OCI-M2 (cell line): Measurements from ENCODE around the gene RET.

ENCODE experiments used
- DNase-seq: peaks from one replicate; lab custom pipeline; 2025; ENCODE audit not compliant: unreplicated experiment; lab: John Stamatoyannopoulos, UW

The RET gene

DNA sequence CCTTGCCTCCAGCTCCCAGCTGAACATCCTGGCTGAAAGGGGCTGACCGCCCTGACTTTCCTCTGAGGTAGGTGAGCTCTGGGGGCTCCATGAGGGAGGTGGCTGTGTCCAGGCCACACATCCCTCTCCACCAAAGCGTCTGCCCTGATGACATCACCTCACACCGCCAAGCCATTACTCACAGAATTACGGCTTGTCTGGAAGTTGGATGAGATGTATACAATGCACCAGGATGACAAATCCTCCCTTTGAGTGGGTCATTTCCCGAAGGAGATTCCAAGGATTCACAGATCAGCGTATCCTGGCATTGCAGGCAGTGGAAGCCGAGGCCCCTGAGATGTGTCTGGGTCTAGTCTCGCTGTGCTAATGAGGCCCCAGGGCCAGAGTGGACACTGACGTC is 15.1 kb upstream of the RET start:
- DNase-seq = no peak

DNA sequence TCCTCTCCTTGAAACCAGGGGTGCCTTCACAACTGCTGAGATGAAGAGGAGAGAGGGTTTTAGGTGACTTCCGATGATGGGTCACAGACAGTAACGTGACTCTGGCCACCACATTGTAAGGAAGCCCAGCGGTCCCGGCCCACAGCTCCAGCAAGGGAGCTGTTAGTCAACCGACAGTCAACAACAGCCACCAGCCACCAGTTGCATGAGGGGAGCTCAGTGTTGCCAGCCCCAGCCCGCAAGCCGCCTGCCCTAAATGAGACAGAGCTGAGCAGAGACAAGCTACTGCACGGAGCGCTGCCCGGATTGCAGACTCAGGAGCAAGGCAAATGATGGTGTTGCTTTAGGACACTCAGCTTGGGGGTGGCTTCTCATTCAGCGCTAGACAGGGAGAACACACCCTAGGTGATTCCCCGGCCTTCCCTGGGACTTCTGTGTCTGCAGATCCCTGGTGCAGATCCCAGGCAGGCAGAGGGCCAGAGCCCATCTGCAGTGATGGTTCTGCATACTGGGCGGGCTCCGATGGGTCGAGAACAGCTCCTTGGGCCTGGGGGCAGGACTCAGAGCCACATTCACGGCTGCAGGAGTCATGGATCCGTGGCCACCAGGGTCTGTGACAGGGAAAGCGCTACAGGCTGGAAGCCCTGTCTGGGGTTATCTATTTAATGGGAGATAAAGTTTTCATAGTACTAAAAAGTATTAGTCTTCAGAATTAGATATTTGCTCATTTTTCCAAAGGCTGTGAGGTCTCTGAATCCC is 14.3 kb upstream of the RET start:
- no peak for DNase-seq

DNA sequence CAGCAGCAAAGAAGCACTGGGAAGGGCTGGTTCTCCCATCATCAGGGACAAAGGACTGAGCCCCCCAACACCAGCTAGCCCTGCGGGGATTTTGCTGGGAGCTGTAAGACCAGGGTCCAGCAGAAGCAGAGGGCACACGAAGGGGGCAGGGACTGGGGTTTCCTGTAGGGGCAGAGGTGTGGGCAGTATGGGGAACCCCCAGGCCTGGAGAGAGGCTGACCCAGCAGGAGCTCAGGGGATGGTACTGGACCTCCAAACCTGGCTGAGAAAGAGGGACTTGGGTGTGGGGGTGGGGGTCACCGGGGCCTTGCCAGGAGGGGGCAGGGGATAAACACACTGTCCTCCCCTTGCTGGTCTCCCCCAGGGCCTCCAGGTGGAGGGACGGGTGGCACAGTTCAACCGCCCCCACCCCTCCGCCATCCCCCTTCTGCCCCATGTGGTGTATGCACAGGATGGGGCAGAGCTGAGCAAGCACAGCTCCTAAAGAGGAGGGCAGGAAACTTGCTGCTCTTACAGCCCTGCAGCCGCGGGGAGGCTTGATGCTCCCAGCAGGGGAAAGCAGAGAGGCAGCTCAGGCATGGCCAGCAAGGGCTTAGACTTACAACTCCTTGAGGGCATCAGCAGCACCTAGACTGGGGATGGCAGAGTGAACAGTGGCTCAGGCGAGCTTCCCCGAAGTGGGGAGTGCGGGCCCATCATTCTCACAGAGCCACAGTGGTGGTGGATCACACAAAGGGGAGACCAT is 12.4 kb upstream of the RET start:
- DNase-seq = no peak

DNA sequence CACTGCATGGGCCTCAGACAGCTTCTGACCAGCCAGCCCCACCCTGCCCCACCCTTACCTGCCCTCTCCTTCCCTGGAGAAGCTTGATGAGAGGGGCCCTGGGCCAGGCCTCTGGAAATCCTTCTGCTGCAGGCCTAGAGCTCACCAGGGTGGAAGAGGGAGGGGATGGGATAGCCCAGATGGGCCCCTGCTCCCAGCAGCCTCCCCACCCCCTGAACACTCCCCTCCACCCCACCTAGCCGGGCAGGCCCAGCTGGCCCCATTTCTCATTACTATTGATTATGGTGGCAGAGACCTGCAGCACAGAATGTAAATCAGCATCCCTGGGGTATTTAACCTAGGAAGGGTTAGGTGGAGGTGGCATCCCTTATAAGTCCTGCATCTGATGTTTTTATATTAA is 11.6 kb upstream of the RET start:
- no peak for DNase-seq

DNA sequence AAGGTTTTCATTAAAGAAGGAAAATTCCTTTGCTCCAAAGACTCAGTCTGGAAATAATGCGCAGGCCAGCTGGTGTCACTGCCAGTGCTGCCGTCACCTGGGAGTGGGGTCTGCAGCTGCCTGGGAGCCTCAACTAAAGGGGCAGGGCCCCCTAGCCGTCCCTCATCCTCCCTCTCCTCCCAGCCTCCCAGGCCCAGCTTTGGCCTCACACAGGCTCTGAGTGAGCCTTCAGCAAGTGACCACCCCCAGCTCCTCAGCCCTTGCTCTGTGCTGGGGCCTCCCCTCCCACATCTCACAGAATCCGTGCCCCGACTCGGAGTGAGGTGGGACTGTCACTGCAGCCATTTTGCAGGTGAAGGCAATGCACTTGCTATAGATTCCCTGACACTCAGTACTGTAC is 11.1 kb upstream of the RET start:
- no peak for DNase-seq

DNA sequence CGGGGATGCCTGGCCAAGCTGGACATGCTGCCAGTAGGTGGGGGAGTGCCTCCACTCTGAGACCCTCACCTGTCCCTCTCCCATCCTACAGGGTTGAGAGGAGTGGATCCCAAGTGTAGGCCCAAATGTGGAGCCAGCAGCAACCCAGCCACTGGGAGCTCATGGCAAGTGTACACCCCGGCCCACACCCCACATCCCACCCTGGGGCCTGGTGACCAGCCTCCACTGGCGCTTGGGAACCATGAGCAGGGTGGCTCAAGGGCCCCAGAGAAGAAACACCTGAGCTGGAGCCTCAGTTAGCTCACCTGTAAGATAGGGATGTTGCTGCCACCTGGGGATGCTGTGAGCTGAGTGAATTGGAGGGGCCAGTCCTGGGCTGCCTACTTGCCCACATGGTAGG is 10.4 kb upstream of the RET start:
- no peak for DNase-seq

DNA sequence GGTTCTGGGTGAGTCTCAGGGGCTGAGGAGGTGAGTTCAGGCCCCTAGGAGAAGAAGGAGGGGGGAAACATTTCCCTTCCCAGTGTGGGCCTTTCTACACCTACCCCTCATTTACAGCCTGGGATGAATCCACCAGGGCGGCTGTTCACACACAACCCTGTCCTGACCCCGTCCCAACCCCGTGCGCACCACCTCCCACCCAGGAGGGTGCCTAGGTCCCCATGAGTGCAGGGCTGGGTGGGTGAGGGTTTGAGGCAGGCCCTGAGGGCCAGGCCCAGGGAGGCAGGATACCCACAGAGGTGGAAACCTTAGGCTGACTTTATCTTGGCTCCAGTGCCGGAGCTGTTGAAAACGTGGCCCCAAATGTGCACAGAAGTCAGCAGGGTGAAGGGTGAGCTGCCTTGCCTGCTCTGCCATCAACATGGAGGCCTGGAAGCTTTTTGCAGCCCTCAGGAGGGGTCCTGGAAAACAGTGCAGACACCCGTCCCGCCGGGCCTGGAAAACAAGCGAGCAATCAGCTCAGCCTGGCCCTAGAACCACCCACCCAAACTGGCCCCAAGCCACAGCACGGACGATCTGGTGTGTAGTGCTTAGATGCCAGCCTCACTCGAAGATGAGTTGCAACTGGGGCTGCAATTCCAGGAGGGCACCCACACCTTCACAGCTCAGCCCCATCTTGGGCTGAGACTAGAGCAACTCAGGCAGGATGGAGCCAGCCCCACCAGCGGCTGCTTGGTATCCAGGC is 9.3 kb upstream of the RET start:
- no peak for DNase-seq

DNA sequence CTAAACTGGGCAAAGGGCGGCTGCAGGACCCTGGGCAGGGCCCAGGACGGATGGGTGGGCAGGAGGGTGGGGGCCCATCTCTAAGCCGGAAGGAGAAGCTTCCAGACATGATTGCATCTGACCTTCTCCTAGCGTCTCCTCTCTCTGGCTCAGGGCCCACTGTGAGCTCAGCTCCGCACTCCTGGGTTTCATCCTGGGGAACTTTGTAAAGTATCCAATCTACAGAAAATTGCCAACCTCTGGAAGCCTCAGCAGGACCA is 8.8 kb upstream of the RET start:
- DNase-seq = no peak

DNA sequence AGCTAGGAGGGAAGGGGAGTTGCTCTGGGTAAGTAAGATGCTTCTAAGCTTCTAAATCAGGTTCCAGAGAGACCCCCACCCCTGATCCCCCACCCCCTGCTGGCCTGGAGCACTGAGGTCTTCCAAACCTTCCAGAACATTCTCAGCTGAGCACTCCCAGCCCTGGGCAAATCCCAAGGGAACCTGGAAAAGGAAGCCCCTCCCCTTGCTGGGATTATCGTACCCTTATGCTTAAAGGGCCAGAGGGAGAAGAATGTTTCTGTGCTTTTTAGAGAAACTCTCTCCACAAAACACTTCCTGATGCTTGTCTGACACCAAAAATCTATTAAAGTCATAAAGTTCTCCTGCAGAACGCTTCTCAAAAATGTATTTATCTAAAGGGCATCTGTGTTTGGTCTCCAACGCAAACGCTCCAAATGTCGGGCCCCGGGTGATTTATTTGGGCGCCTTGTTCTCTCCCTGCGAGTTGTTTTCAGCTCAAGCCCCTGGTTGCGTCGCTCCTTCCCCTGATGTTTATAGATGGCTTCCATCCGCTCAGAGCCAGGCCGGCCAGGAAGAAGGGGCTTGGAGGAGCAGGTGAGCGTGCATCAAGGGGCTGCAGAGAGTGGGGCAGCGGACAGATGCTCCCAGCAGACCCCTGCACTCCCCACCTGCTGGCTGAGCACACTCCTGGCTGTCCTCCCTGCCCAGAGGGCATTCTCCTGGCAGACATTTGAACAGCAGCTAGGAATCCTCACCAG is 8.2 kb upstream of the RET start:
- DNase-seq = no peak

DNA sequence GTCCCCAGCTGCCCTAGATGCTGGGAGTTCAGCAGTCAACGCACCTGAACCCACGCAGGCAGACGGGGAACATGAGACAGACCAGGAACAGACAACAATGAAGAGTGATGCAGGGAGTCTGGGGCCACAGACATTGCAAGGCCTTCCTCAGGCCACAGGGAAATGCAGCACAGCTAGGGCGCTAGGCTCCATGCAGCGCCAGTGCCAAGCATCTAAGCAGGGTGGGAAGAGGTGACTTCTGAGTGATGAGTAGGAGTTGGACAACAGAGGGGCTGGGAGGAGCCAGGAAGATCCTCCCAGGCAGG is 7.7 kb upstream of the RET start:
- DNase-seq = no peak

DNA sequence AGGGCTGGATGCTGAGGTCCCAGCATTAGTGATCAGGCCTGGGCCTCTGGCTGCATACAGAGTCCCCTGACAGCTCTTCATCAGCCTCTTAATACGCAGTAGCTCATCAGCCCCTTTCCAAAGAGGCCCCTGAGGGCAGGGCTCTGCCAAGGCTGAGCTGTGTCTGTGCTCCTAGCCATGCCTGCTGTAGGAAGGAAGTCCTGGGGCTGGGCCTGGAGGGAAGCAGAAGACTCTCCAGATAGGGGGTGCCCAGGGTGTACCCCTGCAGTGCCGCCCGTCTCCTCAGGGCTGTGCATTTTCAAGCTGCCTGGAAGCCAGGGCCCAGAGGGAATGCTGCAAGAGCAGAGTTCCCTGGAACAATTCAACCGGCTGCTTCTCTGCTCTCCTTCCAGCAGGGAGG is 7.3 kb upstream of the RET start:
- no peak for DNase-seq

DNA sequence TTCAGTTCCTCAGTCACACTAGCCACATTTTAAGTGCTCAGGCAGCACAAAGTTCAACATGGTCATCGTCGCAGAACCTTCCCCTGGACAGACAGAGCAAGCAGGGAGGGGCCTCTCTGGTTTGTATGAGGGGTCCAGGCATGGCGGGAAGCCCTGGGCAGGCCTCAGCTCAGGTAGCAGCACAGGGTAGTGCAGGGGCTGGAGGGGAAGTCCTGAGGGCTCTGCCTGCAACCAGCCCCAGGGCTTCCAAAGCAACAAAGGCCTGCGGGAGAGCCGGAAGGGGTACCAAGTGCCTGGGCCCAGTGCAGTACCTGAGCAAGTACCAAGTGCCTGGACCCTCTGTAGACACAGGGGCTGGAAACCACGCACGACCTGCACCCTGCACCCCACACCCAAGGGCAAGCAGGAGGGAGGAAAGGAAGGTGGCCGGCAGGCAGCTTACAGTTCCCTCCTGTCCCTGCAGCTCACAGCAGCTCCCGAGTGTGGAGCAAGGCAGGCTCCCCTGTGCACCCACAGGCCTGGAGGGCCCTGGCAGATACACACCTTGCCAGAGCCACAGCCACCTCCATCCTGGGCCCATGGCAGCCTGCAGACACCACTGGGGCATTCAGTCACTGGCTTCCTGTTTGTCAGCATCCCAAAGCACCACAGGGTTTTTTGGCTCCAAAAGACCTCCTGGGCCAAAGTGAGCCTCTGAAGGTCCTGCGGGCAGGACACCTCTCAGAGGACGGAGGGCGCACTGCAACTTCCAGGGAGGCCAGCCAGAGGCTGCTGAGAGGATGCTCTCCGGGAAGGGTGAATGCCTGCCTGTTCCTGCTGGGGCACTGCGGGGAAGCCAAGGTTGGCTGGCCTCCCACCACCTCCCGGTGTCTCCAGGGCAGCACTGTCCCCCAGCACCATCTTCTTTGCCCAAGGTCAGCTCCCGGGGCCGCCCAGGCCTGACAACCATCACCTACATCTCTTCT is 6.5 kb upstream of the RET start:
- no peak for DNase-seq

DNA sequence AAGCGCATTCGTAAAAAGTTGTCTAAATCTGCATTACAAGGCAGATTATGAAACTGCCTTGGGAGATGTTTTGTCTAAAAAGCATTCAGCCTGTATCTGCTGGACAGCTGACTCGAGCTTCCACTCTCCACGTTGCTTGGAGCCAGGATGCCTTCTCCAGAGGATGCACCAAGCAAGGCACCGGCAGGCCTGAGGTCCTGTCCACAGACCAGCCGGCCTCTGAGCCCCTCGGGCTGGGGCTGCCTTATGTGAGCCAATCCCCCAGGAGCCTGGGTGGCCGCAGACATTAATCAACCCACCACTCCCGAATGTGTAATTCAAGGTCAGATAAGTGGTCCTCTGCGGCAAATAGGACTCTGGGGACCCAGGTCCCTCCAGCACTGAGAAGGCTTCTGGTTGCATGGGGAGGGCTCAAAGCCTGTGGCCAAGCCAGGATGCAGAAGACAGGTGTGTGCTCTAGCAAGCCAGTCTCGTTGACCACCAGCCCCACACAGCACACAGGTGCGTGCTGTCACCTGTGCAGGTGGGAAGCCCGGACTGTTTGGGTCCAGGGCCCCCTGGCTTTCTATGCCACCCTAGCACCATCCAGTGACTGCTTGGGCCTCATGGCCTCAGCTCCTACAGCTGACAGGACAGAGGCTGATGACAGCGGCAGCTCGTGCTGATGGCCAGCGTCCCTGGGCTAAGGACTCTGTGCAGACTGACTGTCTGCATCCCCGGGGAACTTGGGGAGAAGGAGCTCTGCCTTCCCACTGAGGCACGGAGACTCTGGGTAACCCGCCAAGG is 4.8 kb upstream of the RET start:
- DNase-seq = no peak

DNA sequence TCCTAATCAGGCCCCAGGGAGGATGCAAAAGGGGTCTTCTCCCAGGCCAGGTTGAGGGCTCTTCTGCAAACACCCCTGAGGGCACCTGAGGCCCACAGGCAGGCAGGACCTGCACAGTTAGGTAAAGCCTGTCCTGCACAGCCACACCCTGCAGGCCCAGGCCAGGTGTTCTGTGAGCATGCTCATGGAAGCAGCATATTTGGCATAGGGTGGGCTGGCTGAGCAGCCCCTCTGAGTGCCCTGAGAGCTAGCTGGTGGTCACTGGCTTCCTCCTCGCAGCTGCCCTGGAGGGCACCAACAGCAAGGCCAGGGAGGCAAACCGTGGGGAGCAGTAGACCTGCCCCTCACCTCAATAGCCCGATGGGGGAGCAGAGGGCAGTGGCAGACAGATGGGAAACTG is 3.7 kb upstream of the RET start:
- no peak for DNase-seq

DNA sequence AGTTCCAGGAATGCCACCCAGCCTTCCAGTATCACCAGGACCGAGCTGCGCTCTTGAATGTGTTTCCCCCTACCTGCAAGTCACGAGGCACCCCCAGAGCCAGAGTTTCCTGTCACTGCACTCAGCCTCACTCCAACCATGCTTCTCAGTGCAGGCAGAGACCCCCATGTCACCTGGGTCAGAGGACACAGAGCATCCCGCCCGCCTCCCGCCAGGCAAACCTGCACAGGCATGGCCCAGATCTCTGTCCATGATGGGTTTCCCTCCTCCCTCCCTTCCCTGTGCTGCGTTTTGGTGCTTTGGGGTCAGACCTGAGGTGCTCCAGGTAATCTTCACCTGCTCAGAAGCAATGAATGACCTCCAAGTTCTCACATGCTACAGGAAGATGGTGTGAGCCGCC is 3.1 kb upstream of the RET start:
- DNase-seq = no peak

DNA sequence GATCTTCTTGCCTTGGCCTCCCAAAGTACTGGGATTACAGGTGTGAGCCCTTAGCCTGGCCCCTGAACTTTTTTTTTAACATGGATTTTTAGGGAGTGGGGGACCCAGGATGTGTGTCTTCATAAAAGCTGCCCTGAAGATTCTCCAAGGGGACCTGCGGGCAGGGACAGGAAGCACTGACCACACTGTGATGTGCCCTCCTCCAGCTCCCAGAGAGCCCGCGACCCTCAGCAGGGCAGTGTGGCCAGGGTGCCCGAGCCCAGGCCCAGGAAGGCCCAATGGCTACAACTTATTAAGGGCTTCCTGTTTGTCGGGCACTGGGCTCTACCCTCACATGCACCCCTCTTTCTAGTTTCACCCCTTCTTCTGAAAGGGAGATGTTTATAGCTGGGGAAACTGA is 2.5 kb upstream of the RET start:
- DNase-seq = no peak

DNA sequence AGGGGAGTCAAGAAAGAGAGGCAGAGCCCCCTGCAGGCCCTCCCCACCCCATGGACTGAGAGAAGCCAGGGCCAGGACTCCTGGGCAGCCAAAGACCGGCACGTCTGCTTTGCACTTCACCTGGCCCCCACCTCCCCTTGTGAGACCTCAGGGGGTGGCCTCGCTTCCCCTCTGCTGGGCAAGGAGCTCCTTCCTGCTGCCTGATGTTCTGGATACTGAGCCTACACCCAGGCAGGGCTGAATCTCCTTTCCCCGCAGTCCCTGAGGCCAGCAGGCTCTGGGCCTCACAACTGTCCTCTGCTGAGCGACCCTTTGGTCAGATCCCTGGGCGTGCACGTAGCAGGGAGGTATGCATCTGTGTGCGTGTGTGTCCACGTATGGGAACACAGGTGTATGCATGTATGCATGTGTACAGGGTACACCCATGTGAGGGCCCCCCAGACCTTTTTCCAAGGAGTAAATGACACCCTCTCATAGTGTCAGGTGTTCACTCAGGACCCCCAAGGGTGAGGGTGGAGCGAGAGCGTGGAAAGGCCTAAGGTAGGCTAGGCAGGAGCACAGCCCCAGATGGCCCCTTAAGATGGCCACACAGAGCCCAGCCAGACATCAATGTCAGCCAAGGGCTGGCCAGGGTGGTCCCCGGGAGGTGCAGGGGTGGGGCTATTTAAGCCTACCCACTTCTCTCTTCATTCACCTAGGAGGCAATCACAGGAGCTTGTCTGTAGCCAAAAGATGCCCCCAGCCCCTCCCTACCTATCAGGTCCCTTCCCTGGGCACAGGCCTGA is 1.9 kb upstream of the RET start:
- DNase-seq = no peak

DNA sequence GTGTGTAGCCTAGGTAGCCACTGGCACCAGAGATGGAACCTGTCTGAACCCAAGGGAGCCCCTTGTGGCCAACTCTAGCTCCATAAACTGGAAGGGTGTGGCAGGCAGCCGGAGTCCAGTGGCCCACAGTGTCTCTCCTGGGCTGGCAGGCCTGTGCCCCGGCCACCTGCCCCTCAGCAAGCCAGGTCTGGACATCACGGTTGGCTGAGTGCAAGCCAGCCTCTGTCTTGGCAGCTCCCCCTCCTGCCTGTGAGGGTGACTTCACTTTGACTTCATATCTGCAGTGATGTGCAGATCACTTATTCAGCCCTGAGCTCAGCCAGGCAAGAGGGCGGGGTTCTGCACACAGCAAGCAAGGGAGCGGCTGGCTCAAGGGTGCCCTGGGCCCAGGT is 1.3 kb upstream of the RET start:
- no peak for DNase-seq

DNA sequence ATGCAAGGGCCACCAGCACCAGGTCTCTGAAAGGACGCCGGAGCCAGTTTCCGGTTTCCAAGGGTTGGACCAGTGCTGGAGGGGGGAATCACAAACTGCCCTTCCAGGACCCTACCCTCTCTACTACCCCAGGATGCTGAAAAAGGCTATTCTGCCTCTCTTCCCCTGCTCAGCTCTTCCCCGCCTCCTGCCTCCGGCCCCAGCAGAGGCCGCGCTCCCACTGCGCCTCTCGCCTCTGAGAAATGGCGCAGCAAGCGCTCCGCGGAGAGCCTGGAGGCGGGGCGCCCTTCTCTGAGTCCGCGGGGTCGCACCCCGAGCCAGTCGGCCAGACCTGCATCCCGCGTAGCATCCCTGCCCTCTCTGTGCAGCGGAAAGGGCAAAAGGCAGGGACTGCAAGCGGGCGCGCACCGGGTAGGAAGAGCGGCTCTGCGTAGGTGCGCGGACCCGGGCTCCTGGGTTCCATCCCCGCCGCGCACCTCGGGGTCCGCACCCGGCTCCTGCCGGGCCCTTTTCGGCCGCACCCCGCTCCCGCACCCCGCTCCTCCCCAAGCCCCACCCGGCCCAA is 476 bp upstream of the RET start:
- DNase-seq = no peak
